ENCODE data around the gene CLEC4M.

CLEC4M gene

GRCh38 chr19:7811989-7812388 is 48.9 kb downstream of the CLEC4M start (continued):
- TF ChIP-seq ZNF391 (tag by site-specific recombination; IDR thresholded peaks at IDR 0.05; ENCODE audit: borderline replicate concordance, low read depth) (no peak), ZNF223 (tag by site-specific recombination; IDR thresholded peaks at IDR 0.05) (no peak), ZNF791 (tag by site-specific recombination; IDR thresholded peaks at IDR 0.05) (no peak), ZNF433 (tag by site-specific recombination; IDR thresholded peaks at IDR 0.05; ENCODE audit: low read depth) (no peak), ZBTB10 (tag by site-specific recombination; IDR thresholded peaks at IDR 0.05) (no peak)

DNA sequence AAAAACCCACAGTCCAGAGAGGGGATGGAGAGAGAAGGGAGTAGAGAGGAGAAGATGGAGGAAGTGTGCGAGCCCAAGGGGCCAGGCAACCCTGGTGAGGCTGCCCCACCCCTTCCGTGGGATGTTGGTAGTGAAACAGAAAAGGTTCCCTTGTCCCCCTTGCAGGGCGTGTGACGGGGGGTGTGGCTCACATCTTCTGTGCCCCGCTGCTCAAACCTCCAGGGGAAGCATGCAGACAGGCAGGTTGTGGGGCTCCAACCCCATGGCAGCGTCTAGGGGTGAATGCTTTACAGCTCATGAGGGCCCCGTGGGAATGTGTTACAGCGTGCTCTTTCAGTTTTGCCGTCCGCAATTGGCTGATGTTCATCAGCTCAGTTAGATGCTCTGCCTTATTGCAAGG is 52.3 kb downstream of the CLEC4M start:
- H3K27ac ChIP-seq (ENCODE audit: extremely low read depth, low read depth, low read length): no peak overlapping the region
- no peak overlapping the region for H3K4me3 ChIP-seq (ENCODE audit: low read depth, low read length)
- TF ChIP-seq ZNF169 (tag by site-specific recombination; IDR thresholded peaks at IDR 0.05): no peak
- TF ChIP-seq, protein P1, sequence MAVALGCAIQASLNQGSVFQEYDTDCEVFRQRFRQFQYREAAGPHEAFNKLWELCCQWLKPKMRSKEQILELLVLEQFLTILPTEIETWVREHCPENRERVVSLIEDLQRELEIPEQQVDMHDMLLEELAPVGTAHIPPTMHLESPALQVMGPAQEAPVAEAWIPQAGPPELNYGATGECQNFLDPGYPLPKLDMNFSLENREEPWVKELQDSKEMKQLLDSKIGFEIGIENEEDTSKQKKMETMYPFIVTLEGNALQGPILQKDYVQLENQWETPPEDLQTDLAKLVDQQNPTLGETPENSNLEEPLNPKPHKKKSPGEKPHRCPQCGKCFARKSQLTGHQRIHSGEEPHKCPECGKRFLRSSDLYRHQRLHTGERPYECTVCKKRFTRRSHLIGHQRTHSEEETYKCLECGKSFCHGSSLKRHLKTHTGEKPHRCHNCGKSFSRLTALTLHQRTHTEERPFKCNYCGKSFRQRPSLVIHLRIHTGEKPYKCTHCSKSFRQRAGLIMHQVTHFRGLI (tag by site-specific recombination; IDR thresholded peaks at IDR 0.05): no peak
- TF ChIP-seq ZNF785 (tag by site-specific recombination; IDR thresholded peaks at IDR 0.05): no peak
- TF ChIP-seq GLI4 (tag by site-specific recombination; IDR thresholded peaks at IDR 0.05): no peak
- no peak for TF ChIP-seq ZBTB17 (tag by site-specific recombination; IDR thresholded peaks at IDR 0.05)
- no peak for TF ChIP-seq SALL2 (tag by site-specific recombination; IDR thresholded peaks at IDR 0.05; ENCODE audit: borderline replicate concordance)
- TF ChIP-seq HOXC10 (CRISPR knock-in tag; IDR thresholded peaks at IDR 0.05): no peak
- TF ChIP-seq ZBTB10 (tag by site-specific recombination; IDR thresholded peaks at IDR 0.05): no peak
- TF ChIP-seq IKZF3 (tag by site-specific recombination; IDR thresholded peaks at IDR 0.05): no peak
- no peak for TF ChIP-seq ZNF10 (tag by site-specific recombination; IDR thresholded peaks at IDR 0.05)
- TF ChIP-seq ZNF132 (tag by site-specific recombination; IDR thresholded peaks at IDR 0.05; ENCODE audit: borderline replicate concordance): no peak
- no peak for TF ChIP-seq ZNF223 (tag by site-specific recombination; IDR thresholded peaks at IDR 0.05)
- no peak for TF ChIP-seq ZSCAN5A (tag by site-specific recombination; IDR thresholded peaks at IDR 0.05)
- TF ChIP-seq, protein P2, sequence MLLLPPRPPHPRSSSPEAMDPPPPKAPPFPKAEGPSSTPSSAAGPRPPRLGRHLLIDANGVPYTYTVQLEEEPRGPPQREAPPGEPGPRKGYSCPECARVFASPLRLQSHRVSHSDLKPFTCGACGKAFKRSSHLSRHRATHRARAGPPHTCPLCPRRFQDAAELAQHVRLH (tag by site-specific recombination; IDR thresholded peaks at IDR 0.05): no peak
- TF ChIP-seq REST (tag by site-specific recombination; IDR thresholded peaks at IDR 0.05): no peak
- no peak for TF ChIP-seq ZSCAN18 (tag by site-specific recombination; IDR thresholded peaks at IDR 0.05)
- no peak for TF ChIP-seq SP3 (tag by site-specific recombination; IDR thresholded peaks at IDR 0.05)
- no peaks in the 10 kb centered on the region for H3K4me1 ChIP-seq (ENCODE audit: control insufficient read depth, insufficient read depth, low read length)
- H3K36me3 ChIP-seq (ENCODE audit: control insufficient read depth in 2 of 2, insufficient read depth in 1 of 2, low read length in 2 of 2): no peaks in the 10 kb centered on the region
- POLR2A ChIA-PET: no interaction called here
- CTCF ChIA-PET: no interaction called here
- H3K9me3 ChIP-seq (ENCODE audit: control insufficient read depth, insufficient read depth, low read depth, low read length): no peaks in the 10 kb centered on the region

Measured in HEK293 (cell line).